ENCODE results near the gene GAMT. TPM values are rescaled to one million over a fixed set of nuclear protein-coding genes. Genes with fewer than 3 reads are reported as not detected.

The GAMT gene
- total RNA-seq, 1 experiment from 2014 or later = 21.6 TPM

- no peak for DNase-seq (ENCODE audit: low read depth, low spot score)
- in situ Hi-C loops (cut with HindIII; ENCODE audit: low pct_unique_long_range_greater_than_20kb, low sequenced_read_pairs) = no loop called here
Observed at GRCh38 chr19:1379961-1380489, 21.3 kb downstream of the GAMT start.

DNA sequence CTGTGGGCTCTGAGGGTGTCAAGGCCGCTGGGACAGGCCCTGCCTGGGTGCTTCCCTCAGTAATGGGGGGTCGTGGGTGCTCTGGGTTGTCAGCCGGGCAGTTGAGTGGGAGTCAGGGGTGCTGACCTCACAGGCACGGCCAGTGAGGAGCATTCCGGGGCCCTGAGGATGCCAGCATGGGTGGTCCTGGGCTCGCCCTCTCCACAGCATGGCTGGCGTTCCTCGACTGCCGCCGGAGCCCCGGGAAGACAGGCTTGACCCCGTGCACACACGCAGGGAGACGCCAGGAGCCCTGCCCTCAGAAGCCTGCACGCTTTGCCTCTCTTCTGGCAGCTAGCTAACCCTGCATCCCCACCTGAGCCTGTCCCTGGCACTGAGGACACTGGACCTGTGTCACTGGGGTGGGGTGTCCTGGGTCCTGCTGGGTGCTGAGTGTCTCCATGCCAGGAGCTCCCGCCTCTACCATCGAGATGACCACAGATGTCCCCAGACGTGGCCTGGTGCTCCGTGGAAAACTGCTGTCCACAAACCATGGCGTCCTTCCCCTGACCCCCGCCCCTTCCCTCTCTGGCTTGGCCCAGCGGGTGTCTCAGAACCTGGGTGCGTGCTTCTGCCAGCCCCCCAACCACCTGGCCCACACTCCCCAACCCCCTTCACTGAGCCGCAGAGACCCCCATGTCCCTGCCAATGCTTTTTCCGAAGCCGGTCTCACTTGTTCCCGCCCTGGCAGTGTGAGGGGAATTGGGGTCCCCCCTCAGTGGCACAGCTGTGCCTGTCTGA lies 22.0 kb downstream of the GAMT start:
- in situ Hi-C loops (cut with HindIII; ENCODE audit: low pct_unique_long_range_greater_than_20kb, low sequenced_read_pairs) = no loop called here
- no peak for DNase-seq (ENCODE audit: low read depth, low spot score)

DNA sequence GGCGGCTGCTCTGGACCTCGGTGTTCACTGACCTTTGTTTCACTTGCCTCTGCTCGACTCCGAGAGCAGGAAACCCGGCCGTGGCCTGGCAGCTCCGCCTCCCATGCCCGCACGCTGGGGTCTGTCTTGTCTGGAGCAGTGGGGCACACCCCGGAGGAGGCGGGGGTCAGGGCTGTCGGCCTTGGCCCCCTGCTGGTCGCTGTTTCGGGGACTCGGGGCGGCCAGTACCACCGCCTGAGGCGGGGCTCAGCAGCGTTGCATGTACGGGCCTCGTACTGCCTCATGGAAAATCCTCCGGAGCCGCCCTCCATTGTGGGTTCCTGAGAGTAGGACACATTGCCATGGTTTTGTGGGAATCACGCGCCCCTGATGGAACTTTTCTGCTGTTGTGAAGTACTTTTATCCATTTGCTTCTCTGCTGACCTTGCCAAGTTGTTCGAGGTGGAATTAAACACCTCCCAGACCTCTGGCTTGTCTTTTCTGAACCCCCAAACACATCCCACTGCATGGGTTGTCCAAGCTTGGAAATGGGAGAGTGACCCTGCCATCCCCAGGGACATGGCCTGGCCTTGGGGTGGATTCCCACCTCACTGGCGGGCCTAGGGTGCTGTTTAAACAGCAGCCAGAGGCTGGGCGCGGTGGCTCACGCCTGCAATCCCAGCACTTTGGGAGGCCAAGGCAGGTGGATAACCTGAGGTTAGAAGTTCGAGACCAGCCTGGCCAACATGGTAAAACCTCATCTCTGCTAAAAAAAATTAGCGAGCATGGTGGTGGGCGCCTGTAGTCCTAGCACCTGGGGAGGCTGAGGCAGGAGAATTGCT lies 23.2 kb downstream of the GAMT start:
- DNase-seq (ENCODE audit: low read depth, low spot score) = no peak
- in situ Hi-C loops (cut with HindIII; ENCODE audit: low pct_unique_long_range_greater_than_20kb, low sequenced_read_pairs) = no loop called here

- DNase-seq (ENCODE audit: low read depth, low spot score) = no peak
- in situ Hi-C loops (cut with HindIII; ENCODE audit: low pct_unique_long_range_greater_than_20kb, low sequenced_read_pairs) = no loop called here
Observed at GRCh38 chr19:1377176-1377964, 24.0 kb downstream of the GAMT start.

DNA sequence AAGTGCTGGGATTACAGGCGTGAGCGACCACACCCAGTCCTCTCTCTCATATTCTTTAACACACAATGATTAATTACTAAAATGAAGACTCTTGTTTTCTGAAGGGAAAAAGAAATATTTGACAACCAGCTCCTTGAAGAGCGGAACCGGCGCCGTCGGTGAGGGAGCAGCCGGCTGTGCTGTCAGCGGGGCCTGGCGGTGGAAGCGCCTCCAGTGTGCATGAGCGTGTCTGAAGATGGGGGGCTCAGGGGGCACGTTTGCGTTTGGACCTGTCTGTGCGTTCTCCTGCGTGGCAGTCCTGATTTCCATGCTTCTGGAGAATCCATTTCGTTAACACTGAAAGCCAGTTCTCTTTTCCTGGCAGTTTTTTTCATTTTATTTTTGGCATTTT lies 24.9 kb downstream of the GAMT start:
- in situ Hi-C loops (cut with HindIII; ENCODE audit: low pct_unique_long_range_greater_than_20kb, low sequenced_read_pairs) = no loop called here
- DNase-seq (ENCODE audit: low read depth, low spot score) = no peak

GRCh38 chr19:1374250-1374577 lies 27.1 kb downstream of the GAMT start:
- in situ Hi-C loops (cut with HindIII; ENCODE audit: low pct_unique_long_range_greater_than_20kb, low sequenced_read_pairs) = no loop called here
- no peak for DNase-seq (ENCODE audit: low read depth, low spot score)

DNA sequence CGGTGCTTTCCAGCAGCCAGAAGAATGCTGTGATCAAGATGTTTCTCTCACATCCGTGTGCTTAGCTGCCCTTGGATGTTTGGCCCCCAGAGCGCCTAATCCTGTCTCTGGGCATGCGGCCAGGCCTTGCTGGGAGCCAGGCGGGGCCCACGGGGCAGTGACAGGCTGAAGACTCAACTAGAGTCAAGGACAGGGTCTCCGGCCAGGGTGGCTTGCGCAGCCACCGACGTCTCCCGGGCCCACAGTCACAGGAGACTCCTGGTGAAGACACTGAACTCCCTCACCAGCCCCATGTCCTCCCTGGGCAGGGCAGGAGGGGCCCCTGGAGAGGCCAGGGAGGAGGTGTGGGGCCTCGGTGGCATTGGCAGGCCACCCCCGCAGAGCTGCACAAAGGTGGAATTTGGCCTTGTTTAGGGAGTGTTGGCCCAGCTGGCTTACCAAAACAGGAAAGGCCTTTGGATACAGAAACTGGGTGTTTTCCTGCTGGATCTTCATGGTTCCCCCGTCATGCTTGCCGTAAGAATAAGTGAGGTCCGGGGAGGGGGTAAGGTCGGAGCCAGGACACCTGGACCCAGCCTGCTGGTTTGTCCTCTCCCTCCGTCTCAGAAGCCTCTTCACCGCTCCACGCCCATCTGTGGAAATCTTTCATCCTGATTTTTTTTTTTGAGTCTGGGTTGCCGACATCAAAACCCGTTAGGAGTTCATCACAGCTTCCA lies 27.6 kb downstream of the GAMT start:
- in situ Hi-C loops (cut with HindIII; ENCODE audit: low pct_unique_long_range_greater_than_20kb, low sequenced_read_pairs) = no loop called here
- DNase-seq (ENCODE audit: low read depth, low spot score) = no peak

DNA sequence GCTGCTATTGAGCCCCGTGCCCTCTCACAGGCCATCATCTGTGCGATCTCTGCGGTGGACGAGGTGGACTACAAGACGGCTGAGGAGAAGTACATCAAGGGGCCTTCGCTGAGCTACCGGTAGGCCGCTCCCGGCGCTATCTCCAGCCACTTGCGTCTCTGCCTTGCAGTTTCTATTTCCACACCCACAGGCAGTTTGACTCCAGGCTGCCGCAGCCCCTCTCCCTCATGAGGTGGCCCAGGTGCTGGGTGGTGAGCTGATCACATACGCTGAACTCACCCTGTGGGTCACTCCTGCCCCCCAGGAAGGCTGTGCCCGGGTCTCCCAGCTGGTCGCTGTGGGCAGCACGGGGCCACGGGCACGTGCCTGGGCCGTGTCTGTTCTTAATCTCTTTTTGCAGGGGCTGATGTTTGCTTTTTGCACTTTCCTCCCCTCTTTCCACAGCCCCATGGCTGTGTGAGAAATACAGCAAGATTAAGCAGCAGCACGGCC lies 28.3 kb downstream of the GAMT start:
- no peak for DNase-seq (ENCODE audit: low read depth, low spot score)
- in situ Hi-C loops (cut with HindIII; ENCODE audit: low pct_unique_long_range_greater_than_20kb, low sequenced_read_pairs) = no loop called here

- DNase-seq (ENCODE audit: low read depth, low spot score) = no peak
- in situ Hi-C loops (cut with HindIII; ENCODE audit: low pct_unique_long_range_greater_than_20kb, low sequenced_read_pairs) = no loop called here
Observed at GRCh38 chr19:1370579-1371361, 30.6 kb downstream of the GAMT start.

DNA sequence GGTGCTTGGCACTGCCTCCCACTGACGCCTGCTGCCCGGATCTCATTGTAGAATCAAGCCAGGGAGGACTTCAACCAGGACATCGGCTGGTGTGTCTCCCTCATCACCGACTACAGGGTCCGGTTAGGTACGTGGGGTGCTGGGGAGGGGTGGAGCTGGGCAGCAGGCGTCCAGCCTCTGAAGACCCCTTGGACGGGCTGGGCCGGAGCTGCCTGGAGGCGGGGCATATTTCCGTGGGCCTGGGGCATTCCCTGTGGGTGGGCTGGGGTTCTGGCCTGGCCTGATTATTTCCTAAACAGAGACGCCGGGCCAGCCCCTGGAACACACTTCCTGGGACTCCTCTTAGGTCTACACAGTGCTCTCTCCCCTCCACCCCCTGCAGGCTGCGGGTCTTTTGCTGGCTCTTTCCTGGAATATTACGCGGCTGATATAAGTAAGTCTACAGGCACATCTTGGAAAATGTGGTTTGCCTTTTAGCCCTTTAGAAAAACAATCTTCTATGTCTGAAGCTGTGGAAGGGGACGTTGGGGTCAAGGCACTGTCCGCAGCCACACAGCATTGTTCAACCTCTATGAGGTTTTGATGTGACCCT lies 32.0 kb downstream of the GAMT start:
- in situ Hi-C loops (cut with HindIII; ENCODE audit: low pct_unique_long_range_greater_than_20kb, low sequenced_read_pairs) = no loop called here
- no peak for DNase-seq (ENCODE audit: low read depth, low spot score)

DNA sequence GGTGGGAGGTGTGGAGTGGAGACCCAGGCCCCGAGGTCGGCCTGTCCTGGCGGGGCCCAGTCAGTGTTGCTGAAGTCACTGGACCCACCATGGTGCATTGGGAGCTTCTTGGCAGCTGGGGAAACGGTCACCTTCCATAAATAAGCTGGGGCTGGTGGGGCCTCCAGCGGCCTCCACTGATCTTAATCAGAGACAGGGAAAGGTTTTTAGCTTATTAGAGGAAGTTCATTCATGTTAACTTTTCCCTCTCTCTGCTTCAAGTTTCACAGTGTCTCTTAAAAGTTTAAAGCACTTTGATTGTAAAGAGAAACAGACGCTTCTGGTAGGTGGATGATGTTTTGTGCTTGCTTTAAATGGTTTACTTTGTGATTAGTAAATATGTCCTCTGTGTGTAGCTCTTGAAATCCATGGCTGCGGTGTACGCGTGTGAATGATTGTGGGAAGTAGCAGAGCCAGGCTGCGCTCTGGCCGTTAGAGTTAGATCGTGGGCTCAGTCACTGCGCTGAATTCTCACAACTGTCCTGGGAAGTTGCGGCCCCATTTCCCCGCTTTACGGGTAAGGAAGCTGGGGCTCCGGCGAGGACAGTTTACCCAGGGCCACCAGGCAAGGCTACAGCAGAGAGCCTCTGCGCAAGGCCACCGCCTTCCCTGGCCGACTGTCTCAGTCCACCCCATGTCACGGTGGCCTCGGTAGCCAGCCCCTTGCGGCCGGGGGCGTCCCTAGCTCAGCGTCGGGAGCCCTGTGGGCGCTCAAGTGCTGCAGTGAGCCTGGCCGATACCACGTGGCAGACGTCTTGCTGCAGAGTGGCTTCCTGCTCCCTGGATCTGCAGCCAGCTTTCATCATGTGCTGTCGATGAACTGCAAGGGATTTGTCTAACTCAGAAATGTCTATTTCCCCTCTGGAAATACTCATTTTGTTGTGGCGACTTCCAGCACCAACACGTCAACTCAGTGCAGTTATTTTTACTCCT lies 34.2 kb downstream of the GAMT start:
- DNase-seq (ENCODE audit: low read depth, low spot score) = no peak
- in situ Hi-C loops (cut with HindIII; ENCODE audit: low pct_unique_long_range_greater_than_20kb, low sequenced_read_pairs) = no loop called here

DNA sequence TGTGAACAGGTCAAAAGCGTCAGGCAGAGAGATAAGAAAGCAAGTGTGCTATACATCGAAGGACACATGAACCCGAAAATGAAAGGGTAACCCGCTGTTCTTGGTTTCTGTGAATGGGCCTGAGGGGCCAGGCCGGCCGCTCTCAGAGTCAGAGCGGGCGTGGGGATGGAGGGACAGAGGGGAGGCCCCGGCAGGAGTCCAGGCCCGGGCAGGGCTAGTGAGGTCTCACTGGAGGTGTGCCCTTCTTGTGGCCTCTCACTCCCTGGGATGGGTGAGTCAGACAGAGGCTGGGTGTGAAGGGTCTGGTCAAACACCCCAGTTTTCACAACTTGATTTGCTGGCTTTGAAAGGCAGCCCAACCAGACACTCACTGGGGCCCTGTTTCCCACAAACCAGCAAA lies 35.0 kb downstream of the GAMT start:
- in situ Hi-C loops (cut with HindIII; ENCODE audit: low pct_unique_long_range_greater_than_20kb, low sequenced_read_pairs) = no loop called here

DNA sequence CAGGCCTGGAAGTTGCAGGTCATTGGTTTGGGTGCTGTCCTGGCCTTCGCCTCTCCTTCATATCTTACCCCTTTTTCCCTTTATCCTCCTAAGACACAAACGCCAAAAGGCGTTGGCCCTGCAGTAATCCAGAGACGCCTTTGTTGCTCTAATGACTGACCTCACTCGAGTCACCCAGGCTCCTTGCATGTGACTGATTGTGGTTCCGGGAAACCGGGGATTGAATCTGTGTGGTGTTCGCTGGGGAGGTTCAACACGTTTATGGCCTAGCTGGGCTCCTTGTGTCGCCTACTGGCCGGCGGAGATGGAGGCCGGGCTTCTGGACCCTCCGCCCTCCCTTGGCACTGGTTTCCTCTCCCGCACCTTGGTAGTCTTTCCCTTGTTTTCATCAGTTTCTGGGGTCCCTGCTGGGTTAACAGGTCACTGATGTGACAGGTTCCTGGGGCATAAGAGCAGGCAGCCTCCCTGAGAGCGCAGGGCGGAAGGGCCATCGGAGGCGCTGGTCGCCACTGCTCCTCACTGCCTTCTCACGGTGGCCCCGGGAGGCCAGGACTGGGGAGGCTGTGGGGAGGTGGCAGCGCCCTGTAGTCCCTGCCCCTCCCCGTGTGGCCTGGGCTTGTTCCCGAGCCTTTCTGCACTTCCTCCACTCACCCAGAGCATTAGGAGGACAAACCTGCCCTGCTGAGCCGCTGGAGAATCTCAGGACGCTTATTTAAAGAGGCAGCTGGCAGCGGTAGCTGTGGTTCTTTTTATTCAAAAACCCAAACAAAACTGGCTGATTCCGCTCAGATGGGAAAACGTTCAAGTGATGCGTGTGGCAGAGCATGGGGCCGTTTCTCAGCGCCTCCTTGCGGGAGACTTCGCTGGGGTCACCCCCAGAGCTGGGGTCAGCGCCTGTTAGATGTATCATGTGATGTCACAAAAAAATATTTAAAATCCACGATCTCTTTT lies 35.7 kb downstream of the GAMT start:
- in situ Hi-C loops (cut with HindIII; ENCODE audit: low pct_unique_long_range_greater_than_20kb, low sequenced_read_pairs) = no loop called here

More for the DNA sequence above, 35.0 kb downstream of the GAMT start:
- no peak for DNase-seq (ENCODE audit: low read depth, low spot score)

GRCh38 chr19:1364070-1364704 lies 37.2 kb downstream of the GAMT start:
- in situ Hi-C loops (cut with HindIII; ENCODE audit: low pct_unique_long_range_greater_than_20kb, low sequenced_read_pairs) = no loop called here
- DNase-seq (ENCODE audit: low read depth, low spot score) = no peak

More for the DNA sequence above, 35.7 kb downstream of the GAMT start:
- DNase-seq (ENCODE audit: low read depth, low spot score) = no peak

Data from SK-MEL-5 (cell line).